Activated naive CD4-positive, alpha-beta T cell treated with anti-CD3 and anti-CD28 coated beads, Interleukin-2, amount 50 U/mL, for 24 hours (primary cell): ENCODE data around the gene SLC35B1.
"Not testable (repeated sequence)": the region's sequence is repeated elsewhere in the genome, so short reads cannot be mapped to it uniquely, and the experiment has no call there.

ENCODE experiments used
- H3K27ac Mint-ChIP-seq: one replicate; pipeline ENCODE4 v1.8.0; 2021; ENCODE audit warnings: mild to moderate bottlenecking, mixed read lengths
- H3K27me3 Mint-ChIP-seq: one replicate; pipeline ENCODE4 v1.8.0; 2021; ENCODE audit warnings: mixed read lengths
- H3K36me3 Mint-ChIP-seq: one replicate; pipeline ENCODE4 v1.8.0; 2021; ENCODE audit warnings: mixed read lengths
- H3K4me1 Mint-ChIP-seq: one replicate; pipeline ENCODE4 v1.8.0; 2021; ENCODE audit warnings: mixed read lengths
- H3K4me3 Mint-ChIP-seq: one replicate; pipeline ENCODE4 v1.8.0; 2021; ENCODE audit warnings: mild to moderate bottlenecking, mixed read lengths
- H3K9me3 Mint-ChIP-seq: one replicate; pipeline ENCODE4 v1.8.0; 2021; ENCODE audit warnings: mixed read lengths

SLC35B1 gene

GRCh38 chr17:49673679-49674078 lies 34.1 kb downstream of the SLC35B1 start:
- H3K27me3 Mint-ChIP-seq, H3K36me3 Mint-ChIP-seq, H3K4me3 Mint-ChIP-seq, H3K9me3 Mint-ChIP-seq: not testable (repeated sequence)
- H3K27ac Mint-ChIP-seq, result peak overlapping the region; percentile 77
- H3K4me1 Mint-ChIP-seq, result peaks cover 74% of the 10 kb centered on the region

GRCh38 chr17:49670641-49671040 lies 37.1 kb downstream of the SLC35B1 start:
- Mint-ChIP-seq H3K36me3 (peaks cover 10% of the 10 kb centered on the region), H3K27me3 (no peaks in the 10 kb centered on the region), H3K4me1 (peaks cover 75% of the 10 kb centered on the region), H3K27ac (peak overlapping the region; percentile 23), H3K9me3 (no peaks in the 10 kb centered on the region), H3K4me3 (no peak overlapping the region)

GRCh38 chr17:49670002-49670401 lies 37.8 kb downstream of the SLC35B1 start:
- Mint-ChIP-seq H3K4me1 (peaks cover 70% of the 10 kb centered on the region), H3K9me3 (no peaks in the 10 kb centered on the region), H3K27ac (peak overlapping the region; percentile 68), H3K4me3 (no peak overlapping the region), H3K27me3 (no peaks in the 10 kb centered on the region), H3K36me3 (peaks cover 8% of the 10 kb centered on the region)

- H3K27ac Mint-ChIP-seq, result no peak overlapping the region
- no peaks in the 10 kb centered on the region for H3K9me3 Mint-ChIP-seq
- peak overlapping the region; percentile 45 for H3K4me3 Mint-ChIP-seq
- H3K4me1 Mint-ChIP-seq, result peaks cover 69% of the 10 kb centered on the region
- peaks cover 8% of the 10 kb centered on the region for H3K36me3 Mint-ChIP-seq
- H3K27me3 Mint-ChIP-seq, result no peaks in the 10 kb centered on the region
Measured at GRCh38 chr17:49667854-49668253, 39.9 kb downstream of the SLC35B1 start.

- Mint-ChIP-seq H3K36me3 (peaks cover 12% of the 10 kb centered on the region), H3K9me3 (no peaks in the 10 kb centered on the region), H3K27me3 (no peaks in the 10 kb centered on the region), H3K27ac (peak overlapping the region; percentile 88), H3K4me3 (peak overlapping the region; percentile 16), H3K4me1 (peaks cover 62% of the 10 kb centered on the region)
Measured at GRCh38 chr17:49664706-49665211, 43.0 kb downstream of the SLC35B1 start.

- Mint-ChIP-seq H3K9me3 (no peaks in the 10 kb centered on the region), H3K27me3 (no peaks in the 10 kb centered on the region), H3K27ac (peak overlapping the region; percentile 44), H3K4me3 (no peak overlapping the region), H3K36me3 (peaks cover 14% of the 10 kb centered on the region), H3K4me1 (peaks cover 66% of the 10 kb centered on the region)
Measured at GRCh38 chr17:49659661-49660382, 47.9 kb downstream of the SLC35B1 start.

- Mint-ChIP-seq H3K27me3 (no peaks in the 10 kb centered on the region), H3K4me1 (peaks cover 71% of the 10 kb centered on the region), H3K4me3 (no peak overlapping the region), H3K27ac (peak overlapping the region; percentile 39), H3K36me3 (peaks cover 7% of the 10 kb centered on the region), H3K9me3 (no peaks in the 10 kb centered on the region)
Measured at GRCh38 chr17:49656247-49656646, 51.5 kb downstream of the SLC35B1 start.
